ENCODE results near the gene GPR137. TPM values are rescaled to one million over a fixed set of nuclear protein-coding genes. Genes with fewer than 3 reads are reported as not detected.

Gene GPR137
- total RNA-seq, 2 donors from 2014 or later = 34.2 to 37.6 TPM

GRCh38 chr11:64246871-64247728 lies 38.5 kb upstream of the GPR137 start, which contains the start of gene PPP1R14B:
Gene PPP1R14B (minus strand): TSS chr11:64246943. CDS start chr11:64246673, 270 bp downstream.
- no peaks in the 10 kb centered on the region for H3K9me3 Mint-ChIP-seq
- peaks cover 6 to 16% of the 10 kb centered on the region in 2 donors for H3K36me3 Mint-ChIP-seq
- DNase-seq (ENCODE audit: low spot score in 2 of 2) (peak; percentile 74 to 82), ATAC-seq (peak; percentile 39 to 73)
- peak within 1 kb of the TSS; percentile 91 to 93 for H3K27ac Mint-ChIP-seq

- Mint-ChIP-seq H3K36me3 (peaks cover 6 to 16% of the 10 kb centered on the region in 2 donors), H3K9me3 (no peaks in the 10 kb centered on the region), H3K27ac (peak overlapping the region in 1 of 2 donors; percentile 65)
- DNase-seq (ENCODE audit: low spot score in 2 of 2) (no peak), ATAC-seq (no peak)
These were observed 37.7 kb upstream of the GPR137 start for GRCh38 chr11:64247729-64248531.

DNA sequence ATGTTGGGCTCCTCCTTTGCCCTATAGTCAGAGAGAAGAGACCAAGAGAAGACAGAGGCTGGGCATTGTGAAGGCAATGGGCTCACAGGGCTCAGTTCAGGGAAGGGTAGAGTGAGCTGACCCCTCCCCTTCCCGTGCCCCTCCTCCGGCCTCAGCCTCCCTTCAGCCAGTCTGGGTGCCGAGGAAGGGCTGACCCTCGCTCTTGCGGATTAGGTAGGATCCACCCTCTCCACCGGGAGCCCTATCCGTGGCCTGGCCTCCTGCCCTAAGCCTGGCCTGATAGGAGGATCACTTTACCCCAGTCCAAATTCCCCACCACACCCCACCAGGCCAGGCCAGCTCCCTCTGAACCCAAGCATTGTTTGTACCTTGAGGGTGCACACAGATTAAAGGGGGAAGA lies 37.1 kb upstream of the GPR137 start:
- H3K9me3 Mint-ChIP-seq = no peaks in the 10 kb centered on the region
- no peak overlapping the region for H3K27ac Mint-ChIP-seq
- peaks cover 6 to 9% of the 10 kb centered on the region in 2 donors for H3K36me3 Mint-ChIP-seq
- ATAC-seq = no peak
- DNase-seq (ENCODE audit: low spot score in 2 of 2) = no peak

DNA sequence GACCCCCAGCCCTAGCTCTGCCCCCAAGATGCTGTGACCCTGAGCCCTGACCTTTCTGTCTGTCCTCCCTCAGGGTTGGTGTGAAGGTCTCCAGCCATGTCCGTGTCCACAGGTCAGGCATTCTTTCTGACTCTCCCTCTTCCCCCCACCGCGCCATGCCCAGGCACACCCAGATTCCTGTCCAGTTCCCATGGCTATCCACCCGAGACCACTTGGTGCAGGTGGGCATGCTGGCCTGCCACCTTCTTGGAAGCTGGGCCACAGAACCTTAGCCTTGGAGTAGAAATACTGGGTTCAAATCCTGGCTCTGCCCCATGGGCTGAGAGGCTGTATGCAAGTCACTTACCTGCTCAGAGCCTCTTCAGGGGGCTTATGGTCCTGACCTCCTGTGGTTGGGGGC lies 36.6 kb upstream of the GPR137 start:
- ATAC-seq = no peak
- H3K36me3 Mint-ChIP-seq = peaks cover 6% of the 10 kb centered on the region in 2 donors
- no peak overlapping the region for H3K27ac Mint-ChIP-seq
- no peaks in the 10 kb centered on the region for H3K9me3 Mint-ChIP-seq
- no peak for DNase-seq (ENCODE audit: low spot score in 2 of 2)

DNA sequence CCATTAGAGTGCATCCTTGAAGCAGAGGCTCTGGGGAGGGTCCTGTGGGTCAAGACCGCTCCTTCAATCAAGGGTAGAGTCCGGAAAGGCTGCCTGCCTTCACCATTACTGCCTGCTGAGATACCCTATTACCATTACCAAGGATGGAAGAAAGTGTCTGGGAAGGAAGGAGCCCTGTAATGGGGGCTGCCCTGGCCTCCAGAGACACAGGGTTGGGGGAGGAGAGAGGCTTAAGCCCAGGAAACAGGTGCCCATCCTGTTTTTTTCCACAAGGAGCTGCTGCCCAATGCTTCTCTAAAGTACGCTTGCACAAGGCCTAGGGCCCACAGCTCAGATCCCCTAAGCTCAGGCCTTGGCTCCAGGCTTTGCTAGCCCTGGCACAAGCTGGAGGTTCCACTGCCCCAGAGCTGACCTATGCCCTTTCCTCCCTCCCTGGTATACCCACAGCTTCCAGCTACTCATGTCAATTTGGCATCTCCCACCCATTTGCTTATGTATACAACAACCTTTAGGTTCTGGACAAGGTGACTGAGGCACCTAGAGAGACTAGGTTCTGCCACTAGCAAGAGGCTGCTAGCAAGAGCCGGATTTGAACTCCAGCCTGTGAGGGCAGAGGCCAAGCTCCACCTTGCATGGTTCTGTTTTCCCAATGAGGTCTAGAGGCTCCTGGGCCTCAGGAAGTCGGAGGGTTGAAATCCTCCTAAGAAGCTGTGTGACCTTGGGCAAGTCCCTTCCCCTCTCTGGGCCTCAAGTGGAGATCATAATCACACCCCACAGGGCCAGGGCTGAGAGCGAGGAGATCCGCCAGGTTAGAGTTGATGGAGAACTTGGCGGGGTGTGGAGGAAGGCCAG lies 35.9 kb upstream of the GPR137 start:
- no peaks in the 10 kb centered on the region for H3K9me3 Mint-ChIP-seq
- DNase-seq (ENCODE audit: low spot score in 2 of 2) = no peak
- peaks cover 6% of the 10 kb centered on the region in 2 donors for H3K36me3 Mint-ChIP-seq
- no peak for ATAC-seq
- H3K27ac Mint-ChIP-seq = no peak overlapping the region

DNA sequence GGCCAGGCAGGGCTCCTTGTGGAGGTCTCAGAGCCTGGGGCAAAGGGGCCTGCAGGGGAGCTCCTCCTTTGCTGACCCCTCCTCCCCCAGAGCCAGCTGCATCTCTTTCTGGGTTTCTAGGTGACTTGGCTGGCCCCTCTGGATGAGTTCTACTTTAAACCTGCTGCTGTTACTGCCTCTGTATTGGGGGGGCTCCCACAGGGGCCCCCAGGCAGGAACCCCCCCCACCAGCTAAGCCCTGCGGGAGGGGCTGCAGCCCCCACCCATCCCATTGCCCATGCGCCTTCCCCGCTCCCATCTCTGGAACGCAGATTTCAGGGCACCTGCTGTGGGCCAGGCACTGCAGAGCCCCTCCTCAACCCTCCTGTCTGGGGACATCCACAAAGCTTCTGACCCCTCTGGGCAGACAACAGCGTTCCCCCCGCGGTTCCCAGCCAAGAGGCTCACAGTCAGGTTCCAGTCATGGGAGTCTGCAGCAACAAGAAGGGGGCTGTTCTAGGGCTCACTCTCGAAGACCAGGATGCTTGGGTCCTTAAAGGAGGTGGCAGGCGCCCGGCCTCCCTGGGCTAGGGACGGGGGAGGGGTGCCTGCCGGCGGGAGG lies 35.1 kb upstream of the GPR137 start:
- H3K27ac Mint-ChIP-seq = no peak overlapping the region
- no peaks in the 10 kb centered on the region for H3K9me3 Mint-ChIP-seq
- no peak for DNase-seq (ENCODE audit: low spot score in 2 of 2)
- ATAC-seq = no peak
- H3K36me3 Mint-ChIP-seq = peaks cover 6% of the 10 kb centered on the region in 2 donors

- DNase-seq (ENCODE audit: low spot score in 2 of 2) (peak in 1 of 2 donors; percentile 79), ATAC-seq (peak; percentile 73 to 74)
- H3K27ac Mint-ChIP-seq = peak within 1 kb of the TSS; percentile 55 to 57
- H3K9me3 Mint-ChIP-seq = no peaks in the 10 kb centered on the region
- no peaks in the 10 kb centered on the region for H3K36me3 Mint-ChIP-seq
These were observed 34.5 kb upstream of the GPR137 start, which contains the start of gene PLCB3 for GRCh38 chr11:64251016-64251752. Gene PLCB3 (plus strand): TSS chr11:64251530. CDS start chr11:64251650, 120 bp downstream.

- DNase-seq (ENCODE audit: low spot score in 2 of 2) (no peak), ATAC-seq (no peak)
- H3K36me3 Mint-ChIP-seq = no peaks in the 10 kb centered on the region
- H3K9me3 Mint-ChIP-seq = no peaks in the 10 kb centered on the region
- peak overlapping the region in 1 of 2 donors; percentile 55 for H3K27ac Mint-ChIP-seq
These were observed 34.0 kb upstream of the GPR137 start for GRCh38 chr11:64251753-64252002.

DNA sequence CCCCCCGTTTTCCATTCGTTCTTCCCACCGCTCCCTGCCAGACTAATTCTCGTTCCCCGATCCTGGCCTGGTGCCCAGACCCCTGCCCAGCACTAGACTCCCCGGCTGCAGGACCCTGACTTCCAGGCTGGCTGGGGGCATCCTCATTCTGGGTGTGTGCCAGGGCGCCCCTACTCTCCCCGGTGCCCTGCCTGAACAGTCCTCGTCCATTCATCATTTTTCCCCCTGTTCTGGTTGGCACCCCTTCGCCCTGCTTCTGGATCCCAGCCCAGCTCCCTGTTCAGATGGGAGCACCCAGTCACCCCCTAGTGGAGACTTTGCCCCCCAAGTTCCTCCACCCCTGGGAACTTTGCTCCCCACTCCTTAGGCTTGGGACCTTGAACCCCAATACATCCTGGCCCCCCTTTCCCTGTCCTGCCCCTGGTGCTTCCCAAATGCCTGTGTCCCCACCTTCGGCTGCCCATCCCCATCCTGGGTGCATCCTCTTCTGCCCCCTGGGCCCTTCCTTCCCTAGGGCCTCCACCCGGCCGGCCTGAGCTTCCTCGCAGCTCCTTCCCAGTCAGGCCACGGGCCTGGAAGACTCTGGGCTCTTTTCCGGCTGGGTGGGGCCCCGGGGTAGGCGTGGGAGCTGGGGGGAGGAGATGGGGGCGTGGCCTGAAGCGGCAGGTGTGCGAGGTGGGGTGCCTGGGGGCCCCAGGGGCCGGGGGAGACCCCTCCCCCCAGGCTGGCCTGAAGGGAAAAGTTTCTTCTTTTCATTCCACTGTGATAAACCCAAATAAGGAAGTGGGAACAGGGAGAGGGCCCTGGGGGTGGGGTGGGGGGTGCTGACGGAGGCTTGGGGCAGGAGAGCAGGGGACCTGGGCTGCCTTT lies 33.4 kb upstream of the GPR137 start:
- ATAC-seq = peak in 1 of 2 donors; percentile 4
- no peak for DNase-seq (ENCODE audit: low spot score in 2 of 2)
- peak overlapping the region; percentile 55 to 57 for H3K27ac Mint-ChIP-seq
- H3K36me3 Mint-ChIP-seq = no peaks in the 10 kb centered on the region
- H3K9me3 Mint-ChIP-seq = no peaks in the 10 kb centered on the region

GRCh38 chr11:64253043-64253442 lies 32.6 kb upstream of the GPR137 start:
- H3K36me3 Mint-ChIP-seq = no peaks in the 10 kb centered on the region
- no peaks in the 10 kb centered on the region for H3K9me3 Mint-ChIP-seq
- H3K27ac Mint-ChIP-seq = no peak overlapping the region
- DNase-seq (ENCODE audit: low spot score in 2 of 2) (no peak), ATAC-seq (no peak)

GRCh38 chr11:64253481-64253880 lies 32.2 kb upstream of the GPR137 start:
- ATAC-seq (no peak), DNase-seq (ENCODE audit: low spot score in 2 of 2) (no peak)
- no peaks in the 10 kb centered on the region for H3K9me3 Mint-ChIP-seq
- no peaks in the 10 kb centered on the region for H3K36me3 Mint-ChIP-seq
- H3K27ac Mint-ChIP-seq = peak overlapping the region in 1 of 2 donors; percentile 46

GRCh38 chr11:64254326-64254725 lies 31.3 kb upstream of the GPR137 start:
- ATAC-seq = no peak
- DNase-seq (ENCODE audit: low spot score in 2 of 2) = no peak
- Mint-ChIP-seq H3K27ac (no peak overlapping the region), H3K9me3 (no peaks in the 10 kb centered on the region), H3K36me3 (no peaks in the 10 kb centered on the region)

GRCh38 chr11:64255135-64256128 lies 30.2 kb upstream of the GPR137 start:
- DNase-seq (ENCODE audit: low spot score in 2 of 2) (no peak), ATAC-seq (no peak)
- Mint-ChIP-seq H3K9me3 (no peaks in the 10 kb centered on the region), H3K36me3 (no peaks in the 10 kb centered on the region), H3K27ac (no peak overlapping the region)

DNA sequence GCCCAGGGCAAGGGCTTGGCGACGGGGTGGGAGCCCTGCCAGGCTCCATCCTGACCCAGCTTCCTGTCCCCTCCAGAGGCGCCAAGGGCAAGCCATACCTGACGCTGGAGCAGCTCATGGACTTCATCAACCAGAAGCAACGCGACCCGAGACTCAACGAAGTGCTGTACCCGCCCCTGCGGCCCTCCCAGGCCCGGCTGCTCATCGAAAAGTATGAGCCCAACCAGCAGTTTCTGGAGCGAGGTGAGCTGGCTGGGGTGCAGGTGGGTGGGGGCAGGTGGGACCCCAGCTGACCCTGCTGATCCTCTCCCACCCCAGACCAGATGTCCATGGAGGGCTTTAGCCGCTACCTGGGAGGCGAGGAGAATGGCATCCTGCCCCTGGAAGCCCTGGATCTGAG lies 29.3 kb upstream of the GPR137 start:
- Mint-ChIP-seq H3K27ac (no peak overlapping the region), H3K36me3 (no peaks in the 10 kb centered on the region), H3K9me3 (no peaks in the 10 kb centered on the region)
- no peak for DNase-seq (ENCODE audit: low spot score in 2 of 2)
- no peak for ATAC-seq

Measured in activated naive CD4-positive, alpha-beta T cell treated with anti-CD3 and anti-CD28 coated beads, Interleukin-2, amount 50 U/mL, for 72 hours (primary cell).